ENCODE data around the gene C9orf50.

DNA sequence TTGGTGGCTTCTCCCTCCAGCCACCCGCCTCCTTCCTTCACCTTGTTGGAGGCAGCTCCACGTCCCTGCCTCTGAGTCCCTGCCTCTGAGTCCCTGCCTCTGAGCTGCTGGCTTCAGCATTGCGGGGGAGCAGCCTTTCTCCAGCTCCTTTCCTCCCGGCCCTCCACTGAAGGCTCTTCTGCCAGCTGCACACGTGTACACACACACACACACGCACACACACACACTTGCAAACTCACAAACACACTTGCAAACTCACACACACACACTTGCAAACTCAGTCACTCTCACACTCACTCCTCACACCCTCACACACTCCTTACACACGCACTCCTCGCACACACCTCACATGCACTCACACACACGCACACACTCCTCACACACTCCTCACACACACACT, 45.1 kb downstream of the C9orf50 start:
- no peak for TF ChIP-seq CBX8 (IDR thresholded peaks at IDR 0.05)
- TF ChIP-seq, protein P1, sequence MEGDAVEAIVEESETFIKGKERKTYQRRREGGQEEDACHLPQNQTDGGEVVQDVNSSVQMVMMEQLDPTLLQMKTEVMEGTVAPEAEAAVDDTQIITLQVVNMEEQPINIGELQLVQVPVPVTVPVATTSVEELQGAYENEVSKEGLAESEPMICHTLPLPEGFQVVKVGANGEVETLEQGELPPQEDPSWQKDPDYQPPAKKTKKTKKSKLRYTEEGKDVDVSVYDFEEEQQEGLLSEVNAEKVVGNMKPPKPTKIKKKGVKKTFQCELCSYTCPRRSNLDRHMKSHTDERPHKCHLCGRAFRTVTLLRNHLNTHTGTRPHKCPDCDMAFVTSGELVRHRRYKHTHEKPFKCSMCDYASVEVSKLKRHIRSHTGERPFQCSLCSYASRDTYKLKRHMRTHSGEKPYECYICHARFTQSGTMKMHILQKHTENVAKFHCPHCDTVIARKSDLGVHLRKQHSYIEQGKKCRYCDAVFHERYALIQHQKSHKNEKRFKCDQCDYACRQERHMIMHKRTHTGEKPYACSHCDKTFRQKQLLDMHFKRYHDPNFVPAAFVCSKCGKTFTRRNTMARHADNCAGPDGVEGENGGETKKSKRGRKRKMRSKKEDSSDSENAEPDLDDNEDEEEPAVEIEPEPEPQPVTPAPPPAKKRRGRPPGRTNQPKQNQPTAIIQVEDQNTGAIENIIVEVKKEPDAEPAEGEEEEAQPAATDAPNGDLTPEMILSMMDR (IDR thresholded peaks at IDR 0.05), result no peak
- TF ChIP-seq MYC (IDR thresholded peaks at IDR 0.05; ENCODE audit: borderline replicate concordance, low read length), result no peak
- TF ChIP-seq, protein P2, sequence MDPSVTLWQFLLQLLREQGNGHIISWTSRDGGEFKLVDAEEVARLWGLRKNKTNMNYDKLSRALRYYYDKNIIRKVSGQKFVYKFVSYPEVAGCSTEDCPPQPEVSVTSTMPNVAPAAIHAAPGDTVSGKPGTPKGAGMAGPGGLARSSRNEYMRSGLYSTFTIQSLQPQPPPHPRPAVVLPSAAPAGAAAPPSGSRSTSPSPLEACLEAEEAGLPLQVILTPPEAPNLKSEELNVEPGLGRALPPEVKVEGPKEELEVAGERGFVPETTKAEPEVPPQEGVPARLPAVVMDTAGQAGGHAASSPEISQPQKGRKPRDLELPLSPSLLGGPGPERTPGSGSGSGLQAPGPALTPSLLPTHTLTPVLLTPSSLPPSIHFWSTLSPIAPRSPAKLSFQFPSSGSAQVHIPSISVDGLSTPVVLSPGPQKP (IDR thresholded peaks at IDR 0.05; ENCODE audit: low read depth, low read length), result no peak
- TF ChIP-seq FOXS1 (CRISPR knock-in tag; IDR thresholded peaks at IDR 0.05), result no peak
- TF ChIP-seq, protein P3, sequence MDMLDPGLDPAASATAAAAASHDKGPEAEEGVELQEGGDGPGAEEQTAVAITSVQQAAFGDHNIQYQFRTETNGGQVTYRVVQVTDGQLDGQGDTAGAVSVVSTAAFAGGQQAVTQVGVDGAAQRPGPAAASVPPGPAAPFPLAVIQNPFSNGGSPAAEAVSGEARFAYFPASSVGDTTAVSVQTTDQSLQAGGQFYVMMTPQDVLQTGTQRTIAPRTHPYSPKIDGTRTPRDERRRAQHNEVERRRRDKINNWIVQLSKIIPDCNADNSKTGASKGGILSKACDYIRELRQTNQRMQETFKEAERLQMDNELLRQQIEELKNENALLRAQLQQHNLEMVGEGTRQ (IDR thresholded peaks at IDR 0.05), result no peak
- no peak for TF ChIP-seq POLR2A (IDR thresholded peaks at IDR 0.05; ENCODE audit: low read length)
- no peak for TF ChIP-seq CEBPB (IDR thresholded peaks at IDR 0.05)

All from A549 (cell line).